ENCODE results near the gene CELF6. TPM values are rescaled to one million over a fixed set of nuclear protein-coding genes. Genes with fewer than 3 reads are reported as not detected.

CELF6 gene
- total RNA-seq, 1 experiment from 2014 or later: 0.52 TPM

GRCh38 chr15:72271221-72271620, 48.7 kb downstream of the CELF6 start:
- POLR2A ChIA-PET: no interaction called here

GRCh38 chr15:72269739-72270138, 50.2 kb downstream of the CELF6 start:
- Histone ChIP-seq H3K4me1 (ENCODE audit: control insufficient read depth in 1 of 2, insufficient read depth in 2 of 2, low read length in 2 of 2) (peaks cover 9 to 17% of the 10 kb centered on the region in 2 experiments; a peak in 2 of 4 replicates), H3K9me2 (ENCODE audit: insufficient read depth) (no peaks in the 10 kb centered on the region), H3K9me3 (ENCODE audit: control insufficient read depth in 1 of 2, insufficient read depth in 1 of 2, low read depth in 1 of 2, low read length in 2 of 2) (no peaks in the 10 kb centered on the region), H3K27me3 (ENCODE audit: insufficient read depth, low read length) (no peaks in the 10 kb centered on the region), H3K4me3 (replicated peaks in 1 of 2; ENCODE audit: low read depth in 1 of 2, low read length in 2 of 2) (no peak overlapping the region), H3K27ac (ENCODE audit: low read depth, low read length) (no peak overlapping the region), H4K20me1 (ENCODE audit: insufficient read depth) (no peaks in the 10 kb centered on the region), H3K9ac (ENCODE audit: low read length) (no peak overlapping the region), H2AFZ (ENCODE audit: low read depth, low read length, poor library complexity, severe bottlenecking) (no peak overlapping the region), H3K4me2 (ENCODE audit: low read length) (no peak overlapping the region), H3K79me2 (ENCODE audit: insufficient read depth, low read length) (peaks cover 28% of the 10 kb centered on the region), H3K36me3 (ENCODE audit: control insufficient read depth in 1 of 2, insufficient read depth in 2 of 2, low read length in 2 of 2) (peaks cover 23 to 29% of the 10 kb centered on the region in 2 experiments)
- DNase-seq (ENCODE audit: low read depth, low spot score): no peak
- intact Hi-C loops (cut with micrococcal nuclease): no loop called here
- POLR2A ChIA-PET: no interaction called here
- CTCF ChIA-PET: no interaction called here
- RAD21 ChIA-PET (ENCODE audit: low non-redundant PET in 1 of 2, low total read pairs in 2 of 2, uncharacterized antibody in 2 of 2, unreplicated experiment in 2 of 2): no interaction called here
- TF ChIP-seq, protein P1, sequence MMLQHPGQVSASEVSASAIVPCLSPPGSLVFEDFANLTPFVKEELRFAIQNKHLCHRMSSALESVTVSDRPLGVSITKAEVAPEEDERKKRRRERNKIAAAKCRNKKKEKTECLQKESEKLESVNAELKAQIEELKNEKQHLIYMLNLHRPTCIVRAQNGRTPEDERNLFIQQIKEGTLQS (IDR thresholded peaks at IDR 0.05): no peak
- TF ChIP-seq RAD21 (IDR thresholded peaks at IDR 0.05; ENCODE audit: low read depth) (no peak), CEBPB (IDR thresholded peaks at IDR 0.05; ENCODE audit: low read depth) (no peak), ELF1 (IDR thresholded peaks at IDR 0.05; ENCODE audit: borderline replicate concordance, low read depth) (no peak), FOSL1 (IDR thresholded peaks at IDR 0.05; ENCODE audit: low read depth) (no peak), REST (IDR thresholded peaks at IDR 0.05; ENCODE audit: low read depth) (no peak), ZFX (IDR thresholded peaks at IDR 0.05) (no peak)
- TF ChIP-seq, protein P2, sequence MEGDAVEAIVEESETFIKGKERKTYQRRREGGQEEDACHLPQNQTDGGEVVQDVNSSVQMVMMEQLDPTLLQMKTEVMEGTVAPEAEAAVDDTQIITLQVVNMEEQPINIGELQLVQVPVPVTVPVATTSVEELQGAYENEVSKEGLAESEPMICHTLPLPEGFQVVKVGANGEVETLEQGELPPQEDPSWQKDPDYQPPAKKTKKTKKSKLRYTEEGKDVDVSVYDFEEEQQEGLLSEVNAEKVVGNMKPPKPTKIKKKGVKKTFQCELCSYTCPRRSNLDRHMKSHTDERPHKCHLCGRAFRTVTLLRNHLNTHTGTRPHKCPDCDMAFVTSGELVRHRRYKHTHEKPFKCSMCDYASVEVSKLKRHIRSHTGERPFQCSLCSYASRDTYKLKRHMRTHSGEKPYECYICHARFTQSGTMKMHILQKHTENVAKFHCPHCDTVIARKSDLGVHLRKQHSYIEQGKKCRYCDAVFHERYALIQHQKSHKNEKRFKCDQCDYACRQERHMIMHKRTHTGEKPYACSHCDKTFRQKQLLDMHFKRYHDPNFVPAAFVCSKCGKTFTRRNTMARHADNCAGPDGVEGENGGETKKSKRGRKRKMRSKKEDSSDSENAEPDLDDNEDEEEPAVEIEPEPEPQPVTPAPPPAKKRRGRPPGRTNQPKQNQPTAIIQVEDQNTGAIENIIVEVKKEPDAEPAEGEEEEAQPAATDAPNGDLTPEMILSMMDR (IDR thresholded peaks at IDR 0.05 in 2 of 3, conservative IDR thresholded peaks at IDR 0.05 in 1 of 3; ENCODE audit: borderline replicate concordance in 1 of 3, insufficient read depth in 1 of 3, low read depth in 2 of 3, low read length in 2 of 3): no peak
- no TSS peak for BruUV-seq (replicated peaks)
- ATAC-seq: no peak

More at GRCh38 chr15:72271221-72271620, 48.7 kb downstream of the CELF6 start:
- H2AFZ ChIP-seq (ENCODE audit: low read depth, low read length, poor library complexity, severe bottlenecking): no peak overlapping the region
- ChIA-PET CTCF (no interaction called here), RAD21 (ENCODE audit: low non-redundant PET in 1 of 2, low total read pairs in 2 of 2, uncharacterized antibody in 2 of 2, unreplicated experiment in 2 of 2) (no interaction called here)
- H3K9ac ChIP-seq (ENCODE audit: low read length): peak overlapping the region; percentile 86
- peaks cover 28% of the 10 kb centered on the region for H3K79me2 ChIP-seq (ENCODE audit: insufficient read depth, low read length)
- intact Hi-C loops (cut with micrococcal nuclease): no loop called here
- peak overlapping the region; percentile 79 to 91 for H3K4me3 ChIP-seq (replicated peaks in 1 of 2; ENCODE audit: low read depth in 1 of 2, low read length in 2 of 2)
- H4K20me1 ChIP-seq (ENCODE audit: insufficient read depth): no peaks in the 10 kb centered on the region
- H3K4me1 ChIP-seq (ENCODE audit: control insufficient read depth in 1 of 2, insufficient read depth in 2 of 2, low read length in 2 of 2): peaks cover 9 to 17% of the 10 kb centered on the region in 2 experiments; a peak in 2 of 4 replicates
- 0 out of 2 replicates have a peak overlapping the region, but pooled peaks have one; percentile 85 for H3K27ac ChIP-seq (ENCODE audit: low read depth, low read length)
- H3K9me3 ChIP-seq (ENCODE audit: control insufficient read depth in 1 of 2, insufficient read depth in 1 of 2, low read depth in 1 of 2, low read length in 2 of 2): no peaks in the 10 kb centered on the region
- no peaks in the 10 kb centered on the region for H3K9me2 ChIP-seq (ENCODE audit: insufficient read depth)
- ATAC-seq (no peak), DNase-seq (ENCODE audit: low read depth, low spot score) (no peak)
- no peaks in the 10 kb centered on the region for H3K27me3 ChIP-seq (ENCODE audit: insufficient read depth, low read length)
- H3K4me2 ChIP-seq (ENCODE audit: low read length): peak overlapping the region; percentile 78
- TF ChIP-seq POLR2AphosphoS5 (IDR thresholded peaks at IDR 0.05; ENCODE audit: low read depth, low read length): no peak
- no peak for TF ChIP-seq ZNF274 (IDR thresholded peaks at IDR 0.05; ENCODE audit: low read depth, low read length)
- no peak for TF ChIP-seq ZFX (IDR thresholded peaks at IDR 0.05)
- TF ChIP-seq, protein P1 (IDR thresholded peaks at IDR 0.05): no peak
- no peak for TF ChIP-seq CEBPB (IDR thresholded peaks at IDR 0.05; ENCODE audit: low read depth)
- no peak for TF ChIP-seq SP1 (IDR thresholded peaks at IDR 0.05; ENCODE audit: low read depth)
- TF ChIP-seq EZH2 (IDR thresholded peaks at IDR 0.05): no peak
- no peak for TF ChIP-seq TCF7L2 (IDR thresholded peaks at IDR 0.05; ENCODE audit: borderline replicate concordance, extremely low read depth, insufficient read depth, insufficient read length)
- BruUV-seq (replicated peaks): TSS peak; percentile 55
- H3K36me3 ChIP-seq (ENCODE audit: control insufficient read depth in 1 of 2, insufficient read depth in 2 of 2, low read length in 2 of 2): peaks cover 15 to 16% of the 10 kb centered on the region in 2 experiments

Measured in HCT116 (cell line).